ENCODE data around the gene CDC123.

DNA sequence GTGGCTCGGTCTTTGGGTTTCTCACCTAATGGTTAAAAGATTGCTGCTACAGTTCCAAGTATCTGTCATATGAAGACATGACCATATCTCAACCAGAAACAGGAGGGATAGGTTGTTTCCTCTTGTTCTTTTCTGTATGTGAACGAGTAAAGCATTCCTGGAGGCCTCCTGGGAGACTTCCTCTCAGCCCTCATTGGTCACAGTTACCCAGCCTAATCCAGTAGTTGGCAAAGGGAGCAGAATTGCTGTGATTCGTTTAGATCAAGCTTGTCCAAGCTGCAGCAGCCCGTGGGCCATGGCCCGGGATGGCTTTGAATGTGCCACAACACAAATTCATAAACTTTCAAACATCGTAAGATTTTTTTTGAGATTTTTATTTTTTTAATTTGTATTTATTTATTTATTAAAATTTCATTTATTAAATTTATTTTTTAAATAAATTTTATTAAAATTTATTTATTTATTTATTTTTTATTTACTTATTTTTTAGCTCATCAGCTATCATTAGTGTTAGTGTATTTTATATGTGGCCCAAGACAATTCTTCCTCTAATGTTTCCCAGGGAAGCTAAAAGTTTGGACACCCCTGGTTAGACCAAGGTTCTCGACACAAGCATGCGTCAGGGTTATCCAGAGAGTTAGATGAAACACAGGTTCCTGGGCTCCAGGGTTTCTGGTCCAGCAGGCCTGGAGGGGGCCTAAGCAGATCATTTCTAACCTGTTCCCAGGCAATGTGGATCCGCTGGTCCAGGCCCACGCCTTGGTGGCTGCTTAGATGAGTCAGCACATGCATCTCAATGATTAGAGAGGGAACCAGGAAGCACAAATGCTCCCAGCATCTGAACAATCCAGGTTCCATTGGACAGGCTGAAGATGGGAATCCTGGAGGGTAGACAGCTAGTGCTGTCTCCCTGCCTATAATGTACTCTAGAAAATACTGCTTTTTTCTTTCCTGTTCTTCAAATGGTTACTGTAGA, 25.6 kb downstream of the CDC123 start:
- TF ChIP-seq POLR2A (IDR thresholded peaks at IDR 0.05; ENCODE audit: low read depth, low read length), result no peak
- TF ChIP-seq POLR2AphosphoS5 (IDR thresholded peaks at IDR 0.05; ENCODE audit: low read depth, low read length), result no peak
- no peak for TF ChIP-seq SPI1 (IDR thresholded peaks at IDR 0.05; ENCODE audit: low read depth, low read length)

All from GM12891 (cell line).